ENCODE measurements around the gene SHMT2. TPM values are rescaled to one million over a fixed set of nuclear protein-coding genes. Genes with fewer than 3 reads are reported as not detected.

SHMT2 gene
- total and polyA plus RNA-seq, 2 of the 13 experiments (the other 11 are each of a cell fraction or from before 2014, with no cell fraction given): 181 to 393 TPM

- no peak for TF ChIP-seq ATF6 (CRISPR knock-in tag; conservative IDR thresholded peaks at IDR 0.05)
- peak; percentile 56 for TF ChIP-seq ZNF687 (CRISPR knock-in tag; IDR thresholded peaks at IDR 0.05)
- no peak for TF ChIP-seq MLLT10 (CRISPR knock-in tag; IDR thresholded peaks at IDR 0.05)
- TF ChIP-seq ZNF746 (CRISPR knock-in tag; IDR thresholded peaks at IDR 0.05): no peak
- TF ChIP-seq ZSCAN31 (CRISPR knock-in tag; IDR thresholded peaks at IDR 0.05; ENCODE audit: low read depth): no peak
- TF ChIP-seq ZNF335 (CRISPR knock-in tag; IDR thresholded peaks at IDR 0.05): no peak
- TF ChIP-seq HOXA5 (CRISPR knock-in tag; IDR thresholded peaks at IDR 0.05): no peak
These were observed 4.1 kb downstream of the SHMT2 start (continued) for GRCh38 chr12:57233357-57234232.

All from HepG2 (cell line).